H1 (cell line): Measurements from ENCODE around the gene MGLL. TPM values are rescaled to one million over a fixed set of nuclear protein-coding genes. Genes with fewer than 3 reads are reported as not detected.

Experiments used
- CBX8 ChIP-seq: fragments of 300-800, 300-1000 bp; sonication (generic); IDR thresholded peaks from 2 replicates; pipeline ENCODE4 v1.7.1; 2016; ENCODE audit warnings: low read depth, low read length, borderline replicate concordance
- SIN3A ChIP-seq, 2 experiments: IDR thresholded peaks in 1 of 2; conservative IDR thresholded peaks in 1 of 2; 2 replicates each; pipeline ENCODE4 v1.6.1; 2011 to 2012; ENCODE audit warnings: low read length in 2 of 2, improper control_type of control experiment in 1 of 2, low read depth in 1 of 2, mild to moderate bottlenecking in 1 of 2
- polyA plus RNA-seq, 7 experiments: library from polyadenylated mRNA; depleted of rRNA in 3 of 7; stranded (reverse) in 5 of 7; unstranded in 2 of 7; fragments of >200 nt in 5 of 7; fragments of 200-250 nt in 2 of 7; gene quantifications; 1 replicate in 5 of 7; 2 replicates in 1 of 7; 4 replicates in 1 of 7; pipeline versions ENCODE4 v1.2.1 to v1.2.3, GENCODE V29; 2011 to 2013; ENCODE audit warnings: missing spikeins in 2 of 7, mixed read lengths in 2 of 7
- total RNA-seq: library from RNA; stranded (reverse); fragmentation: NEBNext Ultra II Directional; extraction: Animal tissue kit (Norgen Biotek cat#: 25700); gene quantifications from 2 replicates; pipeline ENCODE4 v1.2.1, GENCODE V29; 2021
- TF ChIP-seq, protein P1 (sequence below): fragments of 300-600 bp; sonication (generic); IDR thresholded peaks from 2 replicates; pipeline ENCODE4 v1.7.1; 2012; ENCODE audit warnings: low read length, moderate library complexity, mild to moderate bottlenecking, inconsistent platforms; ENCODE audit not compliant: insufficient replicate concordance

The MGLL gene
- total and polyA plus RNA-seq, 2 of the 8 experiments (the other 6 are each of a cell fraction or from before 2014, with no cell fraction given), result 0.05 to 0.34 TPM

DNA sequence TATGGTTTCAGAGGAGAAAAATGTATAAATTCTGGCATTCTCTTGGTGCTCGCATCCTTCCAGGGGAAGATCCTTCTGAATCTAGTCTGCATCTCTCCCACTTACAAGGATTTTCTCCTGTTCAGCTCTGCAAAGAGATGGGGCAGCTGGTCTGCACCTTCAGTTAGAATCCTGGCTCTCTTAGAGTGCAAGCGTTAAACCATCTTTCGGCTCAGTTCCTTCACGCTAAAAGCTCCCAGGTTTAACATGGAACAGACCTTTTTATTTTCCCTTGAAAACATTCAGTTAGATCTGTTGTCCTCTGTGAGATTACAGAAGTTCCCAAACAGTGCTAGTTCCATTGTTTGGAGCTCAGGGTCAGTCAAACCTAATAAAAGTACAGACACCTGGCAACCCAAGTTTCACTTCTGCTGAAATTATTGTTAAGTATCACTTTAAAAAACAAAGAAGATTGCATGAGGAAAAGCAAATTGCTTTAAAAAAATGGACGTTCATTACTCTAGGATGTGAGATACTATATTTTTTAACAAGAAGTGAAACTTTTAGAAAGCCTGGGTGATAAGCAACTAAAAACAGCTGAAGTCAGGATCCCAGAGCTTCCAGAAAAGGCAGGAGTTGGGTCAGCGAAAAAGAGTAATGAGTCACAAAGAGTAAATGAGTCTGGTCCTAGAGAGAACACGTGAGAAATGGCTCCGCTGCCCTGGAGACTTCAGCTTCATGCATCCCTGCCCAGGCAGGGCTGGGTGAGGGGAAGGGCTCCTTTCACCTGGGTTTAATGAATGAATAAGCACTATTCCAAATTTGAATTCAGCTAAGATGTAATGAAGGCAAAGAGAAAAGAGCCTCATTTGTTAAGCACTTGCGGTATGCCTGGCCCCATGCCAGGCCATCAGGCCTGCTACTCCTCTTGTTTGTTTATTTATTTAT, 86.3 kb downstream of the MGLL start (continued):
- TF ChIP-seq, protein P1, sequence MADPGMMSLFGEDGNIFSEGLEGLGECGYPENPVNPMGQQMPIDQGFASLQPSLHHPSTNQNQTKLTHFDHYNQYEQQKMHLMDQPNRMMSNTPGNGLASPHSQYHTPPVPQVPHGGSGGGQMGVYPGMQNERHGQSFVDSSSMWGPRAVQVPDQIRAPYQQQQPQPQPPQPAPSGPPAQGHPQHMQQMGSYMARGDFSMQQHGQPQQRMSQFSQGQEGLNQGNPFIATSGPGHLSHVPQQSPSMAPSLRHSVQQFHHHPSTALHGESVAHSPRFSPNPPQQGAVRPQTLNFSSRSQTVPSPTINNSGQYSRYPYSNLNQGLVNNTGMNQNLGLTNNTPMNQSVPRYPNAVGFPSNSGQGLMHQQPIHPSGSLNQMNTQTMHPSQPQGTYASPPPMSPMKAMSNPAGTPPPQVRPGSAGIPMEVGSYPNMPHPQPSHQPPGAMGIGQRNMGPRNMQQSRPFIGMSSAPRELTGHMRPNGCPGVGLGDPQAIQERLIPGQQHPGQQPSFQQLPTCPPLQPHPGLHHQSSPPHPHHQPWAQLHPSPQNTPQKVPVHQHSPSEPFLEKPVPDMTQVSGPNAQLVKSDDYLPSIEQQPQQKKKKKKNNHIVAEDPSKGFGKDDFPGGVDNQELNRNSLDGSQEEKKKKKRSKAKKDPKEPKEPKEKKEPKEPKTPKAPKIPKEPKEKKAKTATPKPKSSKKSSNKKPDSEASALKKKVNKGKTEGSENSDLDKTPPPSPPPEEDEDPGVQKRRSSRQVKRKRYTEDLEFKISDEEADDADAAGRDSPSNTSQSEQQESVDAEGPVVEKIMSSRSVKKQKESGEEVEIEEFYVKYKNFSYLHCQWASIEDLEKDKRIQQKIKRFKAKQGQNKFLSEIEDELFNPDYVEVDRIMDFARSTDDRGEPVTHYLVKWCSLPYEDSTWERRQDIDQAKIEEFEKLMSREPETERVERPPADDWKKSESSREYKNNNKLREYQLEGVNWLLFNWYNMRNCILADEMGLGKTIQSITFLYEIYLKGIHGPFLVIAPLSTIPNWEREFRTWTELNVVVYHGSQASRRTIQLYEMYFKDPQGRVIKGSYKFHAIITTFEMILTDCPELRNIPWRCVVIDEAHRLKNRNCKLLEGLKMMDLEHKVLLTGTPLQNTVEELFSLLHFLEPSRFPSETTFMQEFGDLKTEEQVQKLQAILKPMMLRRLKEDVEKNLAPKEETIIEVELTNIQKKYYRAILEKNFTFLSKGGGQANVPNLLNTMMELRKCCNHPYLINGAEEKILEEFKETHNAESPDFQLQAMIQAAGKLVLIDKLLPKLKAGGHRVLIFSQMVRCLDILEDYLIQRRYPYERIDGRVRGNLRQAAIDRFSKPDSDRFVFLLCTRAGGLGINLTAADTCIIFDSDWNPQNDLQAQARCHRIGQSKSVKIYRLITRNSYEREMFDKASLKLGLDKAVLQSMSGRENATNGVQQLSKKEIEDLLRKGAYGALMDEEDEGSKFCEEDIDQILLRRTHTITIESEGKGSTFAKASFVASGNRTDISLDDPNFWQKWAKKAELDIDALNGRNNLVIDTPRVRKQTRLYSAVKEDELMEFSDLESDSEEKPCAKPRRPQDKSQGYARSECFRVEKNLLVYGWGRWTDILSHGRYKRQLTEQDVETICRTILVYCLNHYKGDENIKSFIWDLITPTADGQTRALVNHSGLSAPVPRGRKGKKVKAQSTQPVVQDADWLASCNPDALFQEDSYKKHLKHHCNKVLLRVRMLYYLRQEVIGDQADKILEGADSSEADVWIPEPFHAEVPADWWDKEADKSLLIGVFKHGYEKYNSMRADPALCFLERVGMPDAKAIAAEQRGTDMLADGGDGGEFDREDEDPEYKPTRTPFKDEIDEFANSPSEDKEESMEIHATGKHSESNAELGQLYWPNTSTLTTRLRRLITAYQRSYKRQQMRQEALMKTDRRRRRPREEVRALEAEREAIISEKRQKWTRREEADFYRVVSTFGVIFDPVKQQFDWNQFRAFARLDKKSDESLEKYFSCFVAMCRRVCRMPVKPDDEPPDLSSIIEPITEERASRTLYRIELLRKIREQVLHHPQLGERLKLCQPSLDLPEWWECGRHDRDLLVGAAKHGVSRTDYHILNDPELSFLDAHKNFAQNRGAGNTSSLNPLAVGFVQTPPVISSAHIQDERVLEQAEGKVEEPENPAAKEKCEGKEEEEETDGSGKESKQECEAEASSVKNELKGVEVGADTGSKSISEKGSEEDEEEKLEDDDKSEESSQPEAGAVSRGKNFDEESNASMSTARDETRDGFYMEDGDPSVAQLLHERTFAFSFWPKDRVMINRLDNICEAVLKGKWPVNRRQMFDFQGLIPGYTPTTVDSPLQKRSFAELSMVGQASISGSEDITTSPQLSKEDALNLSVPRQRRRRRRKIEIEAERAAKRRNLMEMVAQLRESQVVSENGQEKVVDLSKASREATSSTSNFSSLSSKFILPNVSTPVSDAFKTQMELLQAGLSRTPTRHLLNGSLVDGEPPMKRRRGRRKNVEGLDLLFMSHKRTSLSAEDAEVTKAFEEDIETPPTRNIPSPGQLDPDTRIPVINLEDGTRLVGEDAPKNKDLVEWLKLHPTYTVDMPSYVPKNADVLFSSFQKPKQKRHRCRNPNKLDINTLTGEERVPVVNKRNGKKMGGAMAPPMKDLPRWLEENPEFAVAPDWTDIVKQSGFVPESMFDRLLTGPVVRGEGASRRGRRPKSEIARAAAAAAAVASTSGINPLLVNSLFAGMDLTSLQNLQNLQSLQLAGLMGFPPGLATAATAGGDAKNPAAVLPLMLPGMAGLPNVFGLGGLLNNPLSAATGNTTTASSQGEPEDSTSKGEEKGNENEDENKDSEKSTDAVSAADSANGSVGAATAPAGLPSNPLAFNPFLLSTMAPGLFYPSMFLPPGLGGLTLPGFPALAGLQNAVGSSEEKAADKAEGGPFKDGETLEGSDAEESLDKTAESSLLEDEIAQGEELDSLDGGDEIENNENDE, result no peak
- TF ChIP-seq SIN3A (conservative IDR thresholded peaks at IDR 0.05 in 1 of 2, IDR thresholded peaks at IDR 0.05 in 1 of 2; ENCODE audit: low read depth in 1 of 2, low read length in 2 of 2) (no peak), CBX8 (no peak)
